SU-DHL-6 (cell line): ENCODE data around the gene GGACT.

Experiments
- CTCF ChIP-seq: fragments of 200-600 bp; sonication (generic); IDR thresholded peaks from one replicate; pipeline ENCODE4 v1.5.1; 2017; ENCODE audit warnings: antibody characterized with exemption, mild to moderate bottlenecking, low read length, moderate library complexity; ENCODE audit not compliant: insufficient read depth, poor library complexity, severe bottlenecking
- EZH2phosphoT487 ChIP-seq: fragments of 200-600 bp; sonication (generic), shearing (Covaris generic); conservative IDR thresholded peaks from 2 replicates; pipeline ENCODE4 v1.6.1; 2018; ENCODE audit warnings: mild to moderate bottlenecking, antibody characterized with exemption, low read length, moderate library complexity, mixed read lengths

GRCh38 chr13:100601716-100602115, 13.1 kb upstream of the GGACT start:
- TF ChIP-seq CTCF (no peak), EZH2phosphoT487 (no peak)
